ENCODE data around the gene SREBF2.
A peak's percentile ranks its signal among the peaks of the same experiment; 100 is the strongest.

The SREBF2 gene

GRCh38 chr22:41832553-41833368, at the start of gene SREBF2:
TSS of gene SREBF2 (plus strand) at chr22:41833105. CDS start at chr22:41833271, 166 bp downstream.
- peak; percentile 99 for DNase-seq (ENCODE audit: low spot score)

DNA sequence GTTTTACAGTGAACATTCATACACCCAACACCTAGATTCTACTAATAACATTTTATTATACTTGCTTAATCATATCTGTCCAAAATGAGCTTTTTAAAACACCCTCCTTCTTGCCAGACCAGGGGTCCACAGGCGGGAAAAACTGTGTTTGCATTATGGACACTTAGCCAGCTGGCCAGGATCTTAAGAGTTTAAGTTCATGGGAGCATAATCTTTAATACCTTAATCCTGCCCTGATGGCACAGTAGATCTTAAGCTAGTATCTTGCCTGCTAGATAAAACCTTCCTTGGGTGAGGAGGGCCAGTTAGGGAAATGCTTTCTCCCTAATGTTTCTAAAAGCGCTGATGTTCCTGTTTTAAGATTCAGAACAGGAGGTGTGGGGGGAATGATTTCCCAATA, 45.6 kb upstream of the SREBF2 start:
- no peak for DNase-seq (ENCODE audit: low spot score)

GRCh38 chr22:41793871-41794270, 39.0 kb upstream of the SREBF2 start:
- DNase-seq (ENCODE audit: low spot score): no peak

GRCh38 chr22:41798736-41799135, 34.2 kb upstream of the SREBF2 start:
- no peak for DNase-seq (ENCODE audit: low spot score)

GRCh38 chr22:41799486-41800347, 33.2 kb upstream of the SREBF2 start:
- DNase-seq (ENCODE audit: low spot score): peak; percentile 74

GRCh38 chr22:41800348-41801146, 32.4 kb upstream of the SREBF2 start, which contains the start of gene CCDC134:
TSS of gene CCDC134 (plus strand) at chr22:41800679. CDS start at chr22:41808891, 8,212 bp downstream.
- DNase-seq (ENCODE audit: low spot score): peak; percentile 94

- no peak for DNase-seq (ENCODE audit: low spot score)
These were observed 31.6 kb upstream of the SREBF2 start for GRCh38 chr22:41801147-41801819.

DNA sequence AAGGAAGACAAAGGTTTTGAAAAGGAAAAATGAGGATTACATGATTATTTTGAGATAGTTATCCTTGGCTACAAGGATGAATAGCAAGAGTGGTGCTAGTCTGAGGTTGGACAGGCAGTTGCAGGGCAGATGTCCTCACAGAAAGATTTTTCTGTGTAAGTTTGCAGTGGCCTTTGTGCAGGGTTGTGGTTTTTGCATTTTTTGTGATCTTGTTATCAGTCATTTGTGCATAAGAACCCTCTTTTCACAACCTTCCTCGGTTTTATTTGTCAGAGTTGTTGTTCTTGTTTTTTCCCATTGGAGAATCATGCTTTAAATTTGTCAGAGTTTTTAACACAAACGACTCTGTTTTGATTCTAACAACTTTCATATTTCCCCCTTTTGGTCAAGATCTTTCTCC, 31.0 kb upstream of the SREBF2 start:
- DNase-seq (ENCODE audit: low spot score): no peak

DNA sequence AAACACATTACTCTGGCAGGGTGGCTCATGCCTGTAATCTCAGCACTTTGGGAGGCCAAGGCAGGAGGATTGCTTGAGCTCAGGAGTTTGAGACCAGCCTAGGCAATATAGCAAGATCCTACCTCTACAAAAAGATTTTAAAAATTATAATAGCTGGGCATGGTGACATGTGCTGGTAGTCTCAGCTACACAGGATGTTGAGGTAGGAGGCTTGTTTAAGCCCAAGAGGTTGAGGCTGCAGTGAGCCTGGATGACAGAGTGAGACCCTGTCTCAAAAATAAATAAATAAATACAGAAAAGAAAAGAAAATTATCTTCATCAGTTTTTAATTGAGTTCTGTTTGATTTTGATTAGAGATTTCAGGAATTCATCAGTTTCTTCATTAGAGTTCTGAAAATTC, 27.3 kb upstream of the SREBF2 start:
- no peak for DNase-seq (ENCODE audit: low spot score)

DNA sequence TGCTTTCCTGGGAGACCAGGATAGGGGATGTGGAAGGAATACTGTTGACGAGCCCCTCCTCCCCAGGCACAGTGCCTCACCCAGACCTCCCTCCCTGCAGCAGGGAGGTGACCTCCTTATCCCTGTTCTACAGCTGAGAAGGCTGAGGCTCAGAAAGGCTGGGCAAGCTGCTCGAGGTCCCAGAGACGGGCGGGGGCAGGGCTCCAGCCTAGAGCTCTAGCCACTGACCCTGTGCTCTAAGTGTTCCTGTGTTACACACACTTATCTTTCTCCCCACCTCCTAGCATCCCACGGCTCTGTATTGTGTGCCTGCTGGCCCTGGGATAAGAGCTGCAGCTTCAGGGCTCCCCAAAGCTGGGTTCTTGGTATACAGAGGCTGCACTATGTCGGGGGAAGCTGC, 24.5 kb upstream of the SREBF2 start:
- no peak for DNase-seq (ENCODE audit: low spot score)

- no peak for DNase-seq (ENCODE audit: low spot score)
These were observed 22.9 kb upstream of the SREBF2 start for GRCh38 chr22:41810022-41810421.

- no peak for DNase-seq (ENCODE audit: low spot score)
These were observed 19.9 kb upstream of the SREBF2 start for GRCh38 chr22:41812805-41813545.

GRCh38 chr22:41813726-41814410, 19.0 kb upstream of the SREBF2 start:
- no peak for DNase-seq (ENCODE audit: low spot score)

- DNase-seq (ENCODE audit: low spot score): no peak
These were observed 17.2 kb upstream of the SREBF2 start for GRCh38 chr22:41815716-41816115.

- no peak for DNase-seq (ENCODE audit: low spot score)
These were observed 16.7 kb upstream of the SREBF2 start for GRCh38 chr22:41816241-41816640.

DNA sequence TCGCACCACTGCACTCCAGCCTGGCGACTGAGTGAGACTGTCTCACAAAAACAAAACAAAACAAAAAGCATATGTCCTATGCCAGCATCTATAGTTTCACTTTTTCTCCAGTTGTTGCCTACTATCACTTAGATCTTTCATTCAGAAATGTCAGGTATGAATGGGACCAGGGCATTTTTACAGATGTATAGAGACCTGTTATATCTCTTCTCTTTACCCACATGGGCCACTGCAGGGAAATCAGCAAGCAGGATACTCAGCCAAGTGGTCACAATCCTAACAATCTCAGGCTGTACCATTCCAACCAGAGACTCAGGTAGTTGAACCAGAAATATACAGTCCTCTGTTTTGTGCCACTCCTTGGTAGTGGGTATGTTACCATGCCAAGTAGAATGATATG, 16.0 kb upstream of the SREBF2 start:
- DNase-seq (ENCODE audit: low spot score): no peak

DNA sequence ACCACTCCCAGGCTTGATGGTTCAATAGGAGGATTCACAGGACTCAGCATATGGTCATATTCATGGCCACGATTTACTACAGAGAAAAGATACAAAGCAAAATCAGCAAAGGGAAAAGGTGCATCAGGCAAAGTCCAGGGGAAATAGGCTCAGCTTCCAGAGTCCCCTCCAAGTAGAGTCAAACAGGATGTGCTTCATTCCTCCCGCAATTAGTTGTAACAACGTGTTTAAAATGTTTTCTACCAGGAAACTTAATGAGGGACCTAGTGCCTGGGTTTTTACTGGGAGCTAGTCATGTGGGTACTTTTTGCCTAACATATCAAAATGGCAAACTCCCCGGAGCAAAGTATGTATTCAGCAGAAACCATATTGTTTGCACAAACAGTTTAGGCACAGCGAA, 14.9 kb upstream of the SREBF2 start:
- DNase-seq (ENCODE audit: low spot score): no peak

- no peak for DNase-seq (ENCODE audit: low spot score)
These were observed 14.3 kb upstream of the SREBF2 start for GRCh38 chr22:41818596-41818995.

- DNase-seq (ENCODE audit: low spot score): no peak
These were observed 13.6 kb upstream of the SREBF2 start for GRCh38 chr22:41819257-41819656.

- no peak for DNase-seq (ENCODE audit: low spot score)
These were observed 12.5 kb upstream of the SREBF2 start for GRCh38 chr22:41820447-41820846.

Data from left forelimb (tissue), 1 donor.